HG03439 (cell line): ENCODE results near the gene PDE11A.
A peak's percentile ranks its signal among the peaks of the same experiment; 100 is the strongest.

Experiments used
- ATAC-seq: cut with Tn5 transposase; IDR thresholded peaks from one replicate; pipeline ENCODE4 v1.9.1; 2021; ENCODE audit warnings: mild to moderate bottlenecking, moderate library complexity; ENCODE audit not compliant: unreplicated experiment

Gene PDE11A

GRCh38 chr2:177771191-177771590 lies 301.4 kb downstream of the PDE11A start:
- ATAC-seq, result no peak

- ATAC-seq, result no peak
These were observed 304.8 kb downstream of the PDE11A start for GRCh38 chr2:177767768-177768167.

GRCh38 chr2:177765698-177766097 lies 306.9 kb downstream of the PDE11A start:
- ATAC-seq, result no peak

- ATAC-seq, result peak; percentile 90
These were observed 308.9 kb downstream of the PDE11A start for GRCh38 chr2:177763531-177764265.

- ATAC-seq, result no peak
These were observed 313.1 kb downstream of the PDE11A start for GRCh38 chr2:177759443-177759842.

- no peak for ATAC-seq
These were observed 313.8 kb downstream of the PDE11A start for GRCh38 chr2:177758591-177759371.

- ATAC-seq, result no peak
These were observed 316.2 kb downstream of the PDE11A start for GRCh38 chr2:177756336-177756735.

GRCh38 chr2:177754492-177754873 lies 318.1 kb downstream of the PDE11A start:
- ATAC-seq, result no peak

GRCh38 chr2:177753682-177754491 lies 318.7 kb downstream of the PDE11A start:
- no peak for ATAC-seq

GRCh38 chr2:177748360-177748759 lies 324.2 kb downstream of the PDE11A start:
- no peak for ATAC-seq

GRCh38 chr2:177747384-177747783 lies 325.2 kb downstream of the PDE11A start:
- ATAC-seq, result no peak

- ATAC-seq, result no peak
These were observed 326.2 kb downstream of the PDE11A start for GRCh38 chr2:177746358-177746757.

- no peak for ATAC-seq
These were observed 327.0 kb downstream of the PDE11A start for GRCh38 chr2:177745531-177745930.

- ATAC-seq, result no peak
These were observed 329.7 kb downstream of the PDE11A start for GRCh38 chr2:177742851-177743250.

GRCh38 chr2:177741866-177742265 lies 330.7 kb downstream of the PDE11A start:
- no peak for ATAC-seq

GRCh38 chr2:177740700-177741099 lies 331.9 kb downstream of the PDE11A start:
- ATAC-seq, result no peak

- no peak for ATAC-seq
These were observed 333.9 kb downstream of the PDE11A start for GRCh38 chr2:177738461-177739235.

GRCh38 chr2:177735318-177735803 lies 337.2 kb downstream of the PDE11A start:
- no peak for ATAC-seq

GRCh38 chr2:177733322-177733855 lies 339.2 kb downstream of the PDE11A start:
- no peak for ATAC-seq

- ATAC-seq, result no peak
These were observed 341.2 kb downstream of the PDE11A start for GRCh38 chr2:177731384-177731783.
